Right lung (tissue), 5 donors: ENCODE measurements around the gene FBXO2. TPM values are rescaled to one million over a fixed set of nuclear protein-coding genes. Genes with fewer than 3 reads are reported as not detected.
A peak's percentile ranks its signal among the peaks of the same experiment; 100 is the strongest.

ENCODE experiments used
- DNase-seq, 2 donors: peaks; one replicate each; pipeline ENCODE4 v3.0.0-alpha.2; 2013
- polyA plus RNA-seq, 5 donors: library from polyadenylated mRNA; unstranded; fragments of 120-200 nt; gene quantifications; one replicate each; pipeline versions ENCODE4 v1.2.1 to v1.2.3, GENCODE V29; 2013; ENCODE audit warnings: inconsistent platforms in 1 of 5, low replicate concordance in 1 of 5; ENCODE audit not compliant: insufficient read length in 5 of 5, insufficient read depth in 1 of 5

FBXO2 gene
- polyA plus RNA-seq, 5 donors = 0.52 to 1.5 (median 0.73) TPM

DNA sequence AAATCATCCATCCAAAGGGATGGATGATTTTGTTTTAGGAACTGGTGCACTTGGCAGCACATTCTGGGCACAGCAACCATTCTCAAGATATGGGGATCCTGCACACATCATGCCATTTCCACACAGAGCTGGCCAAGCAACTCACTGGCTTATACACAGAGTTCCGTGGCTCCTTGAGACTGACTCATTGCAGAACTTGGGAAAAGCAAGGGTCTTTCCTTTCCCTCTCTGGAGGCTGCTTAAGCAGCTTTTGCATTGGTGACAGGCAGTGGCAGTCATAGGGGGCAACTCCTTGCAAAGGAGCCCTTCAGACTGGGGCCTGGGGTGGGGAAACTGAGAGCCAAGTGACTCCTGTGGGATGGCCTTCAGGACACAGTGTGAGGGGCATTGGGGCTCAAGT lies 28.6 kb upstream of the FBXO2 start:
- DNase-seq = no peak

- DNase-seq = no peak
Observed at GRCh38 chr1:11682287-11682771, 28.1 kb upstream of the FBXO2 start.

- DNase-seq = peak; percentile 81 to 85
Observed at GRCh38 chr1:11681071-11681771, 27.0 kb upstream of the FBXO2 start, which contains the start of gene MAD2L2. Gene MAD2L2, minus strand, starts transcription at chr1:11681148. Its CDS starts 547 bp downstream, at chr1:11680601.

DNA sequence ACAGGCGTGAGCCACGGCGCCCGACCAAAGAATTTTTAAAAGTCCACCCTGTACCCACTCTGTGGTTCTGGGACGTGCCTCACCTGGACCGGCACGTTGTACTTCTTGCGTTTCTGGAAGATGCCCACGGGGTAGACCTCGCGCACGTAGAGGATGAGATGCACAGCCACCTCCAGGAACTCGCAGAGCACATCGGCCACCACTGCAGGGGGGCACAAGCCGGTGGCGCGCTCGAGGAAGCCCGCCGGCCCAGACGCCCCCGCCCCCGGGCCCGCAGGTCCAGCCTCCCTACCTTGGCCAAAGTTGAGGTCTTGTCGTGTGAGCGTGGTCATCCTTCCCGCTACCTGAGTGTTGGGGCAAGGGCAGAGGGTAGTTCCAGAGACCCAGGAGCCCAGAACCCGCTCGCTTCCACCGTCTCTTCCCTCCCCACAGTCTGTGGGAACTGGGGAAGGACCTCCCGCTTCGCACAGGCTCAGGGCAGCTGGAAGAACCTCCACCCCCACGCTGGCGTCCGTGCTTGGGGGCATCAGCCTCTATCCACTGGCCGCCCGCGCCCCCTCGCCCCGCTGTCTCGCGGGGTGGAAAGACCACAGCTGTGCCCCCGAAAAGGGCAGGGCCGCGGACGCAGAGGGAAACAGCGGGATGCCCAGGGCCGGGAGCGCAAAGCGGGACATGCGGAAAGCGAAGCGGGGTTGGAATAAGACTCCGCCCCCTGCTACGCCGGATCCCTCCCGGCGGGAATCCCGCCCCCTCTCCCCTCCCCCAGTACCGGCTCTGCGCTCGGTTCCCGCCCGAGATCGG lies 26.2 kb upstream of the FBXO2 start:
- DNase-seq = no peak

DNA sequence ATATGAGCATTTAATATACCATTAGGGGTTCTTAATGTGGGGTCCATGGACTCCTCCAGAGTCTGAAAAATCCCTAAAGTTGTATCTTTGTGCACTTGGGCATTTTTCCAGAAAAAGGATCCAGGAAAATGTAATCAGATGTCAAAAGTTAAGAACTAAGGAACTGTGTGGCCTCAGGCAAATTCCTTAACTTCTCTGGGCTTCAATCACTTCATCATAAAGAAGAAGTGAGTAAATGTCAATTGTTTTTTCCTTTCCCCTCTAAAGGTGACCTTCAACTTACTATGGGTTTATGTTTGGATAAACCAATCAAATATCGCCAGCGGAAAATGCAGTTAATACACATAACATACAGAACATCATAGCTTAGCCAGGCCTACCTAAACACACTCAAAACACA lies 24.2 kb upstream of the FBXO2 start:
- no peak for DNase-seq

- no peak for DNase-seq
Observed at GRCh38 chr1:11676386-11677103, 22.3 kb upstream of the FBXO2 start.

GRCh38 chr1:11675325-11675724 lies 21.1 kb upstream of the FBXO2 start:
- DNase-seq = no peak

GRCh38 chr1:11674488-11674887 lies 20.3 kb upstream of the FBXO2 start:
- DNase-seq = no peak

- no peak for DNase-seq
Observed at GRCh38 chr1:11673089-11673769, 19.0 kb upstream of the FBXO2 start.

- DNase-seq = no peak
Observed at GRCh38 chr1:11671544-11672286, 17.5 kb upstream of the FBXO2 start.

GRCh38 chr1:11671205-11671543 lies 16.9 kb upstream of the FBXO2 start:
- DNase-seq = no peak

- no peak for DNase-seq
Observed at GRCh38 chr1:11670747-11671146, 16.5 kb upstream of the FBXO2 start.

DNA sequence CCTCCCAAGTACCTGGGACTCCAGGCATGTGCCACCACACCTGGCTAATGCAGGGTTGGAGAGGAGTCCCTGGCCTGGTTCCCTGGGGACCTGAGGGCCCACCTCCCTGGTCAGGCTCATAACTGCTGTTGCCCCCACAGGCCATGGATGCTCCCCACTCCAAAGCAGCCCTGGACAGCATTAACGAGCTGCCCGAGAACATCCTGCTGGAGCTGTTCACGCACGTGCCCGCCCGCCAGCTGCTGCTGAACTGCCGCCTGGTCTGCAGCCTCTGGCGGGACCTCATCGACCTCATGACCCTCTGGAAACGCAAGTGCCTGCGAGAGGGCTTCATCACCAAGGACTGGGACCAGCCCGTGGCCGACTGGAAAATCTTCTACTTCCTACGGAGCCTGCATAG lies 14.3 kb upstream of the FBXO2 start:
- DNase-seq = no peak

DNA sequence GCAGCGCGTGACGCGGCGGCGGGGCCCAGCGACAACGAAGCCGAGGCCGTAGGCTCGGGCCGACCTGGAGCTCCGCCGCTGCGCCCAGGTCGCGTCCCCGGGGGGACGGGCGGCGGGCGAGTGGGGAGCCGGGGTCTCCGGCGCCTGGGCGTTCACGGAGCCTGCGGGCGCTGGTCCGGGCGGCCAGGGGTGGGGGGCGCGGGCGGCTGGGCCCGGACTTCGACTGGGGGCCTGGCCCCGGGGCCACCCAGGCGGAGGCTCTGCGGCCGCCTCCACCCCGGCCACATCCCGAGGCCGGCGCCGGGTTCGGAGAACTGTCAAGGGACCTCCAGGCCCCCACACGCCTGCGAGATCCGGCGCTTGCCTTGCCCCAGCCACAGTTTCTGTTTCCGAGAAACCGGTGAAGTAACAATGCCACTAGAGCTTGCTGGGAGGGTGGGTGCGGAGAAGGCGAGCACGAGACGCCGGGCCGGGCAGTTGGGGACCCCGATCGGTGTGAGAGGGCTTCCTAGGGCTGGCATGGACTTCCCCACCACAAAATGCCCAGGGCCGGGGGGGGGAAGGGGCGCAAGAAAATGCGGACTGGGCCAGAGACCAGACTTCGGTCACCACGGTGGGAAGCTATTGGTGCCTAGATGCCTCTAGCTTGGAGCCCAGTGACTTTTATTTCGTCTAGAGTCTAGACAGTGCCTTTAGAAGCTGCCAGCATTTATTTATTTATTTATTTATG lies 10.3 kb upstream of the FBXO2 start:
- DNase-seq = peak in 1 of 2 donors; percentile 58

- DNase-seq = no peak
Observed at GRCh38 chr1:11661103-11661502, 6.9 kb upstream of the FBXO2 start.

GRCh38 chr1:11659748-11660147 lies 5.5 kb upstream of the FBXO2 start:
- no peak for DNase-seq

DNA sequence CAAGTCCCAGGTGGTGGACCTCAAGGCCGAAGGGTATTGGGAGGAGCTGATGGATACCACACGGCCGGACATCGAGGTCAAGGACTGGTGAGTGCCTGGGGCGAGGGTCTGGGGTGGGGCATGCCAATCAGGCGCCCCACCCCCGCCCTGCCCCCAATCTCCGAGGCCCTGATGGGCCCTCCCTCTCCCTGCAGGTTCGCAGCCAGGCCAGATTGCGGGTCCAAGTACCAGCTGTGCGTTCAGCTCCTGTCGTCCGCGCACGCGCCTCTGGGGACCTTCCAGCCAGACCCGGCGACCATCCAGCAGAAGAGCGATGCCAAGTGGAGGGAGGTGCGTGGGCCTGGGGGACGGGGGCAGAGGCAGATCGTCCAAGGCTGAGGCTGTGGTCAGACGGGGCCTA lies 4.3 kb upstream of the FBXO2 start:
- no peak for DNase-seq

- DNase-seq = no peak
Observed at GRCh38 chr1:11657654-11658053, 3.4 kb upstream of the FBXO2 start.

DNA sequence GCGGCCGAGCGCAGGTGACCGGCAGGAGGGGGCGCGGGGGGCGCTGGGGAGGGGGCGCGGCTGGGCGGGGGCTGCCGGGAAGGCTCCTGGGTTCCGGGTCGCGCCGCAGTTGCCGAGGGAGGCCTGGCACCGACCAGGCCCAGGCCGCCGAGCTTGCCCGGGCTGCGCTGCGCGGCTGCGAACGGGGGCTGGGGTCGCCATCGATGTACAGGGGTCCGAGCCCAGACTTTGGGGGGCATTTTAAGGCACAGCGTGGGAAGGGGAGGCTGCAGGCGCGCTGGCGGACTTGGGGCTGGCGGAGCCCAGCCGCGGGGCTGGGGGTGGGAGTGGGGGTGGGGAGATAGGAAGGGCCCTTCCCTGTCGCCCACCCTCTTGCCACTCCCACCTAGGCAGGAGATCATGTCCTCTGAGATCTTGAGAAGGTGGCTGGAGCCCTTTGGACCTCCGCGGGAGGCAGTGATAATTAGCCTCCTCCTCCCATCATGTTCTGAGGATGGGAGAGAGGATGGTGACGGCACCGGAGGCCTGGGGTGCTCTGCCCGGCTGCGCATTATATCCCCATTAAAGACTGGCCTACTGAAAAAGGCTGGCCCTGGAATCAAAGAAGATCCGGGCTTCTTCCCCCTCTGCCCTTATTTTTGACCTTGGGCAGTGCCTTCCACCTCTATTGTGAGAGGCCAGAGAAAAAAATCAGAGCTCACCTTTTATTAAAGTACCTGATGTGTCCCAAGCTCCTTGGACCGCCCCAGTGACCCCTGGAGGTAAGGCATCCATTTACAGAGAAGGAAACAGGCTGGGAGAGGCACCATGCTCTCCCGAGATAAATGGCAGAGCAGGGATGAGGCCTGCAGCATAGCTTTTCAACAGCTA lies 945 bp upstream of the FBXO2 start:
- no peak for DNase-seq

GRCh38 chr1:11653861-11654136 lies 430 bp downstream of the FBXO2 start:
- DNase-seq = no peak
